ENCODE results near the gene CCDC93. TPM values are rescaled to one million over a fixed set of nuclear protein-coding genes. Genes with fewer than 3 reads are reported as not detected.

The CCDC93 gene
- 8.5 and 10.7 TPM in 2 replicates for total RNA-seq (2014; rRNA removed; shearing (Covaris generic))

DNA sequence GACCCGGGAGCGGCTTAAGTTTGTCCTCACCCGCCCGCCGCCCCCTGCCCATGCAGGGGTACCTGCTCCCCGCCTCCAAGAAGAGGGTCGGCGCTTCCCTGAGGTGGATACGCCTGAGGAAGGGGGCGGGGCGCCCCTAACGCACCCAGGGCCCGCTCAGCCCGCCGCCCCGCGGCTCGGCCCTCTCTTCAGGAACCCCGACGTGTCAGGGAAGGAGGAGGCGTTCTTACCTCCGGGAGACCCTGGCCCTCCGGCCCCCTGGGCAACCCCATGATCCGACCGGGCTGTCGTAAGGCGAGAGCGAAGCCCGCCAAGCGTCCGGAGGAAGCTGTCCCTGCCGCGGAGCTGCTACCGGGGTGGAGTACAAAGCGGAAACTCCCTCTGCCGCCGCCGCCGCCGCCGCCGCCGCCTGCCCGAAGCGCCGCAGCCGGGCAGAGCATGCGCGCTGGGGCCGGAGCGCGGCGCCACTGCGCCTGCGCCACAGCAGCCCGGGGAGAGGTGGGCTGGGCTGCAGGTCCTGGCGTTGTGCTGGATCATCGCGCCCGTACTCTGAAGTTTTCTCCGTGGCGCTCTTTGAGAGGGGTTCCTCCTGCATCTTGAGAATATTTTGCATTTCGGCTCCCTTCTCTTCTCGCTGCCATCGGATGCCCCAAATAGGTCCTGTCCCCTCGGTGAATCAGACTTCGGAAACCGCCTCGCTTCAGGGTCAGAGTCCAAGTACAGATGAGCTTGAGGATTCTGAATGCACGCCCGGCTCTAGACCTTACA lies at the start of gene CCDC93:
Gene CCDC93, minus strand, starts transcription at position 347 of the 768 bp plus-strand sequence. Its CDS starts 75 bp downstream, at position 272.
- in situ Hi-C loops (cut with HindIII; ENCODE audit: low sequenced_read_pairs): no loop called here
- peak; percentile 77 for DNase-seq (ENCODE audit: low spot score)

GRCh38 chr2:118062669-118063068 lies 48.8 kb upstream of the CCDC93 start:
- DNase-seq (ENCODE audit: low spot score): no peak
- in situ Hi-C loops (cut with HindIII; ENCODE audit: low sequenced_read_pairs): no loop called here

DNA sequence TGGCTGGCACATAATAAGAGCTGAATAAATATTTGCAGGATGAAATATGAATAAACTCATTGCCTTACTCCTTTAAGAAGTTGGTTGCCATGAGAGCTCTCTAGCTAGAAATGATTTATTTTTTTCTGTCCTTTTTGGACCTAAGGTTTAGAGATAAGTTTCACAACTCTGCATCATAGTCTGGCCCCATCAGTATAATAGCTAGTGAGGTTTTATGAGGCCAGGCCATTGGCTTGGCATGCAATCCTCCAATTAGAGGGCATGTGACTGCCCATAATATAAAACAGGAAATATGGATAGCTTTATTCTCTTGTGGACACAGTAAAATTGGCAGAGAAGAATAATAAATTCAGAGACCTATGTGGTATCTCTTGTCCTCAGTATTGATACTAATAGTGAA lies 48.2 kb upstream of the CCDC93 start:
- in situ Hi-C loops (cut with HindIII; ENCODE audit: low sequenced_read_pairs): no loop called here
- no peak for DNase-seq (ENCODE audit: low spot score)

DNA sequence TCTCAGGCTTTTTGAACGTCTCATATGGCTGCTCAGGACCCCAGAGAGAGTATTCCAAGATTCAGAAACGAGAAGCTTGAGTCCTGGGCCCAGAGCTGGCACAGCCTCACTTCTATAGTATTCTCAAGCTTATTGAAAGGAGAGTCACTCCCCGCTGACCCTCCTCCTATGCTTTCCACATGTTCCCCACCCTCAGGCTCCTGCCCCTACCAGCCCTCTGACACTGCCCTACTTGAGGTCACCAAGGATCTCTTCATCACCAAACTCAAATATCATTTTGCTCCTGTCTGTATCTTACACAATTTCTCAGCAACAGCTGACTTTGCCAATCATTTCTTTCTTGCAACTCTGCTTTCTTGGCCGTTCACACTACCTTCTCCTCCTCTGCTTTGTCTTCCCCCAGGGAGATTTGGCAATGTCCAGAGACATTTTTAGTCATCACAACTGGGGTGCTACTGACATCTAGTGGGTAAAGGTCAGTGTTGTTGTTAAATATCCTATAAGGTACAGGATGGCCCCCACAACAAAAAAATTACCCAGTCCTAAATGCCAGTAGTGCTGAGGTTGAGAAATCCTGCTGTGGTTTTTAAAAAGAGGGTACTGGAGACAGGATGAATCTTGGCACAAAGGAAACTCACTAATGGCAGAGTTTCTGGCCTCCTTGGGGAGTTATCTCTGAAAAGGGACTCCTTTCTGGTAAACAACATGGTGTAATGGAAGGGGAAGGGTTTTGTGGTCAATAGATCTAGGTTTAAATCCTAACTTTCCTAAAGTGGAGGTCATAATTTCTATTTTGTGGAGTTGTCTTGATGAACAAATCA lies 47.5 kb upstream of the CCDC93 start:
- in situ Hi-C loops (cut with HindIII; ENCODE audit: low sequenced_read_pairs): no loop called here
- DNase-seq (ENCODE audit: low spot score): peak; percentile 5

GRCh38 chr2:118059919-118060478 lies 46.1 kb upstream of the CCDC93 start:
- no peak for DNase-seq (ENCODE audit: low spot score)
- in situ Hi-C loops (cut with HindIII; ENCODE audit: low sequenced_read_pairs): no loop called here

DNA sequence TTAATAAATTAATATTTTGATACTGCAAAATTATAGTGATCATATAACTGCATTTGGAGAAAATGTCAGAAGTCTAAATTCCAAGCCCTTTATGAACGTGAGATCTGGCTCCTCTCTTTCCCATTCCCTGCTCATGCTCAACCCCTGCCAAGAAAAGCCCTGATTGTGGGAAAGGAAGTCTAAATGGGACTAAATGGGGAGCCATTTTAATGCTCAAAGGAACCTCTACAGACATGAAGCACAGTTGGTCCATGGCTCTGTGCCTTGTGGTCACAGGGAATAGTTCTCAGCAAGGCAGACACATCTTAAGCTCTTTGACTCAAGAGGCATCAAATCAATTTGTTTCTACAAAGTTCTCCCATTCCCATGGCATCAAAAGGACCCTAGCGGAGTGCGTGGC lies 45.1 kb upstream of the CCDC93 start:
- no peak for DNase-seq (ENCODE audit: low spot score)
- in situ Hi-C loops (cut with HindIII; ENCODE audit: low sequenced_read_pairs): no loop called here

DNA sequence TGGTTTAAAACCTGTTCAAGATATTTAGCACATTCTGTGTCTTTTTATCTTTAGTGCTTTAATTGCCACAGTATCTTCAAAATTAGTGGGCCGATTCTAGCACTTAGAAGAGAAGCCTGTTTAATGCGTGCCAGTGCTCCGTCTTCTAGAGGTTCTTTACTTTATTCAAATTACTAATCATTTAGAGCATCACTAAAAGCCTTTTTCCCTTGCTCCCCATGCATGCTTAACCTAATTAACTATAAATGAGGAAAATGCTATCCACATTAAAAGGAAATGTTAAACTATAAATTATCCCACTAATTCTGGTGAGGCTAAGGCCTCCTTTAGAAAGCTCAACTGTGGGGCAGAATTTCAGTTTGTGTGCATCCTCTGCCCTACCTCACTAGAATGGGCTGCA lies 42.9 kb upstream of the CCDC93 start:
- DNase-seq (ENCODE audit: low spot score): no peak
- in situ Hi-C loops (cut with HindIII; ENCODE audit: low sequenced_read_pairs): no loop called here

DNA sequence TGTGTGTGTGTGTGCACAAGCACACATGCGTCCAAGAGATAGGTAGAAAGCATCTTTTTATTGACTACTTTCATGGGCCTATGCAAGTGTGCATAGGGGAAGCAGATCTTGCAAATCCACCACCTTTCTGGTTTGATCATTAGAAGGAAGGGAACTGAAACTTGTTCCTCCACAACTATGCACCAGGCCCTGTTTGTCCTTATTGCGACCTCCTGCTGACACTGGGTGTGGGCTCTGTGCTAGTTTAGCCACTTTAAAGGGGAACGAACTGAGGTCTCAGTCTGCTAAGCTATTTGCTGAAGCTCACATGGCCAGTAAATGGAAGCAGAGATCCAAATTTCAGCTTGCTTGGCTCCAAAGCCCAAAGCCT lies 42.3 kb upstream of the CCDC93 start:
- in situ Hi-C loops (cut with HindIII; ENCODE audit: low sequenced_read_pairs): no loop called here
- DNase-seq (ENCODE audit: low spot score): no peak

DNA sequence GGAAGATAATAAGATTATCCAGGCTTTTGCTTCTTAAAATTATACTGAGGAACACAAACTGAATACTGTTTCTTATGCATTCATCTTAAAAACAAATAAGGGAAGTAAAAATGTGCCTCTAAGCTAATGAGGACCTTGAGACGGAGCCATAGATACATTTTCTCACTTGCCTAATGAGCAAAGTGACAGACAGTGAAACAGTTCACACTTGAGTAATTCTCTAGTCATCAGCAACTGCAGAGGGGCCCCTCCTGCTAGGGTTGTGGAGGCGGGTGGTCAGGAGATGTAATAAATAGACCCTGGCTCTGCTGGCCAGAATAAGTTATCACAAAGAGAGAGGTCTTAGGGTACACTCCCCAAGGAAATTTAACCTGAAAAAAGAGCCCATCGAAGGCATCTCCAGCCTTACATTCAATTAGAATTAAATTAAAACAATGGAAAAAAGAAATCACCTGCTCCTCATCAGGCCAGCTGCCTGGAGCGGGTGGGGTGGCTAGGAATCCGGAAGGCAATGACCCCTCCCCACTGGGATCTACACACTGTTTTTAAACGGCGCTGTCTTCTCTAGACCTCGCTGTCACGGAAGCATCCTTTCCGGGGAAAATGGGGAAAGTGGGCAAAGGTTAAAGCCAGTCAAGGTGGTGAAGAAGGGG lies 41.8 kb upstream of the CCDC93 start:
- in situ Hi-C loops (cut with HindIII; ENCODE audit: low sequenced_read_pairs): no loop called here
- no peak for DNase-seq (ENCODE audit: low spot score)

DNA sequence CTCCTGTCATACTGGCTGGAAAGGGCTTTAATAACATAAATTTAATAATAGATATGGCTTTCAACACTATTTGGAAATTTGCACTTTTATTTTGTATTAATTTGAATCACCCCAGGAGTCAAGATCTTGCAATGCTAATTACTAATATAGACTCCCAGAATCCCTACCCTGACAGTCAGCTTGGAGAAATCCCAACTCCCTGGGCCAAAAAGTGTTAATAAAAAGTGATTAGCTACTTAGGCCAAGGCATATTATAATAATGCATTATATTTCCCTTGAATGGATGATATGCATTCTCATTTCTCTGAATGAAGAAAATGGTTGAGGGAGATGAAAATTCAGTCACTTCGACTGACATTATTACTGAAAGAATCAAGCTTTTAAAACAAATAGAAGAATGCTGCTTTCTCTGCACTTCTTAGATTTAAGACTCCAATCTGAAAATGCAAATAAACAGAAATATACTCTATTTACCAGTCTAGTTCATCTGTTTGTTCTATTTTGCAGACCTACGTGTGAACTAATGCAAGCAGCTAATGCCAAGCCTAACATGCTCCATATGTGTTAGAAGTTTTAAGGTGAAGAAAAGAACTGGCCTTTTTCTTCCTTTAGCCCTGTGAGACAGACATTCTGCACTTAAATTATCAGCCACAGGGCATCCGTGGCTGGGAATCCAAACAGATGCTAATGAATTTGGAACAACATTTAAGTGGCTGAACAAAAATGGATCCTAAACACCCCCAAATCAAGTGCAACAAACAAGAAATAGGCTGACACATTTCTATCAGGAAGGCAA lies 40.5 kb upstream of the CCDC93 start:
- no peak for DNase-seq (ENCODE audit: low spot score)
- in situ Hi-C loops (cut with HindIII; ENCODE audit: low sequenced_read_pairs): no loop called here

DNA sequence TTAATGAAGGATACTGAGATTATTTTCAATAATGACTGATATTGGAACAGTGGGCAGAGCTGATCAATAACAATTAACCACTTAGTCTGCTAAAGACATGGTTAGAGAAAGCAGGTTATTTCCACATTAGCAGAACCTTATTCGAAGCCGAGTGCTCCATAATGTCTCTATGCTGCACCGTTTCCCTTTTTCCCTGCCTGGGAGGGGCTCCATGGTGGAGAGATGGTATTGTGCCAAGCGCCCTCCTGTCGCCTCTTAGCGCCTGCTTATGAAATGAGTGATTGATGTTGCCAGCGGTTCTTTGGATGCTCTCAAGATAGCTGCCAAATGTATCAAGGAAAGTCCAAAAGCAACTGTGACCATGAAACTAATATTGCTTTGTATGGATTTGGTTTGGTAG lies 39.8 kb upstream of the CCDC93 start:
- DNase-seq (ENCODE audit: low spot score): no peak
- in situ Hi-C loops (cut with HindIII; ENCODE audit: low sequenced_read_pairs): no loop called here

GRCh38 chr2:118052474-118052873 lies 38.6 kb upstream of the CCDC93 start:
- DNase-seq (ENCODE audit: low spot score): no peak
- in situ Hi-C loops (cut with HindIII; ENCODE audit: low sequenced_read_pairs): no loop called here

DNA sequence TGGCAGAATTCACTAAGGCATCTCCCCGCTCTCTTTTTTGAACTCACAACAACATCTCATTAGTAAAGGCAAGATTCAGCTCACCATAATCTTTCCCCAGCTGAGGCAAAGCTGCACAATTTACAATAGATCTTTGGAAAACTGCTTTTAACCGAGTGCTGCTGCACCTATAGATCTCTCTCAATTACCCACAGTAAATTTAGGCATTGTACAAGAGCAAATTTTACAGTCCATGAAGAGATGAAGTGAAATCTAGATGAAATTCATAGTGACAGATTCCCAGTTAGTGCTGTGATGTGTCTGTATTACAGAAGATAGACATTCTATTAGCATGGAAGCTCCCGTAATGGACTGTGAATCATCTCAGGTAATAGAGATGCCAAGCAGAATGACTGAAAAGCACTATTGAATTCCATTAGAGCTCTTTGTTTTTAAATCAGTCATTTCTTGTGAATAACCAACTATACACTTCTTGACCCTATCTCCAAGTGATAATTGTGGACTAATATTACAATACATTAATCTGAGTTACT lies 38.0 kb upstream of the CCDC93 start:
- in situ Hi-C loops (cut with HindIII; ENCODE audit: low sequenced_read_pairs): no loop called here
- no peak for DNase-seq (ENCODE audit: low spot score)

DNA sequence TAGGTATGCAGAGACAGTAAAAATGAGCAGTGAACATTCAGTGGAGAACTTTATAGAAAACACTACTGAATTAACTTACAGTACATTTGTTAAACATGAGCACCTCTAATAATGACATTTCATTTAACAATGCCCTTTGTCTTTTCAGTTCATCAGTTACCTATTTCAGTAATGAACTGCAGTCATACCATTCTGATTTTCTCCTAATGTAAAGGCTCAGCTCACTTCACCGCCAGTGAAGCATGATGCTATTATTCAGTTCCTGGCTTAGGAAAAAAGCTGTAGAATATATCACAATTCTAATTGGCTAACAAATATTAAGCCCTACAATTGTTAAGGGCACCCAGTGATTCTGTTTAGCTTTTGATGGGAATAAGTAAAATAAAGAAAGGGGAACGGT lies 37.1 kb upstream of the CCDC93 start:
- in situ Hi-C loops (cut with HindIII; ENCODE audit: low sequenced_read_pairs): no loop called here

DNA sequence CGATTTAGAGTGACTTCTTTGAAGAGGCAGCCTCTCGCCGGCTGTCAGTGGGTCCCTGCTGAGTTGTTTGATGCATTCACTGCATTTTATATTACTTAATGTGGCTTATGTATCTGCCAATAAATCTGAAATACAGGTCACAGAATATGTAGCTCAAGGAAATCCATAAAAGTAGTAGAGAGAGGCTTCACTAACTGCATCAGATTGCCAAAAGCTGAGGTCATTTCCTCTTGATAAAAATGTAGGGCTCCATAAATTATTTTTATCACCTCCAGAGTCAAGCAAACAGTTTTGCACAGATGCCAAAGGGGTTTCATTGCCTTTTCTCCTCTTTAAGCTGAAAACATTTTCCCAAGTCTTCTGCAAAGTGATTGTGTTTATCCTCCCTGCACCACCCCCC lies 36.5 kb upstream of the CCDC93 start:
- DNase-seq (ENCODE audit: low spot score): no peak
- in situ Hi-C loops (cut with HindIII; ENCODE audit: low sequenced_read_pairs): no loop called here

More for the DNA sequence above, 37.1 kb upstream of the CCDC93 start:
- no peak for DNase-seq (ENCODE audit: low spot score)

DNA sequence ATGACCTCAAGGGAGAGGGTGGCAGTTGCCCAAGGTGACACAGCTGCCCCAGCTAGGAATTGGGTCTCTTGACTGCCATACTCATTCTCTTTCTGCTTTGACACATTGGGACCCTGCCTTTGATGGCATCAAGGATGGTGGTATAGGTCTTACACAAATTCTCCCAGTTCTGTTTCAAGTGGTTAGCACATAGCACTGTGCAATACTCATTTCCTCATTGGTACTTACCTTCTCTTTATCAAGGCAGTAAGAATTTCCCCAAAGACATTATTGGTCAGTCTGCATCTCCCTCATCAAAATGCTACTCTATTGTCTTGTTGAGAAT lies 35.9 kb upstream of the CCDC93 start:
- no peak for DNase-seq (ENCODE audit: low spot score)
- in situ Hi-C loops (cut with HindIII; ENCODE audit: low sequenced_read_pairs): no loop called here

- in situ Hi-C loops (cut with HindIII; ENCODE audit: low sequenced_read_pairs): no loop called here
- DNase-seq (ENCODE audit: low spot score): no peak
These were observed 35.4 kb upstream of the CCDC93 start for GRCh38 chr2:118049140-118049815.

GRCh38 chr2:118048401-118048800 lies 34.5 kb upstream of the CCDC93 start:
- in situ Hi-C loops (cut with HindIII; ENCODE audit: low sequenced_read_pairs): no loop called here
- no peak for DNase-seq (ENCODE audit: low spot score)

All from G401 (cell line).